Measurements from ENCODE around the gene KCNN1. TPM values are rescaled to one million over a fixed set of nuclear protein-coding genes. Genes with fewer than 3 reads are reported as not detected.

Gene KCNN1
- total RNA-seq, 1 experiment from 2014 or later: 9.2 TPM

DNA sequence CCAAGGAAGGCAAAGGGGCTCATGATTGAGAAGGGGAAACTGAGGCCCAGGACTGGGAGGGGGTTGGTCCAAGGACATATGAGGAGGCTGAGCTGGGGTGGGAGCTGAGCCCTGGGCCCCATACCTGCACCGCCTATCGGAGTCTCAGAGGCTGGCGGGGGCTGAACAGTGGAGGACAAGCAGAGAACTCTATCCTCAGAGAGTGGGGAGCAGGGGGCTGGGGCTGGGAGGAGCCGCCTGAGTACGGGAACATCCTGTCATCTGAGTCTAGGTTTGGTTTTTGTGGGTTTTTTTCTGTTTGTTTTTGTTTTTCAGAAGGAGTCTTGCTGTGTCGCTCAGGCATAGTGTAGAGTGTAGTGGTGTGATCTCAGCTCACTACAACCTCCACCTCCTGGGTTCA is 47.3 kb downstream of the KCNN1 start:
- Histone ChIP-seq H3K9me3 (ENCODE audit: control insufficient read depth, low read depth, low read length) (no peaks in the 10 kb centered on the region), H3K4ac (ENCODE audit: low read depth, low read length) (no peak overlapping the region), H3K79me1 (ENCODE audit: insufficient read depth, low read depth, low read length, poor library complexity, severe bottlenecking) (no peaks in the 10 kb centered on the region), H3K9ac (ENCODE audit: extremely low read depth, insufficient read length, low read length) (no peak overlapping the region), H3K56ac (ENCODE audit: insufficient read length, low read depth, low read length) (no peak overlapping the region), H4K8ac (replicated peaks; ENCODE audit: insufficient read length, low read depth, low read length) (no peak overlapping the region), H4K91ac (ENCODE audit: insufficient read length, low read depth, low read length) (no peak overlapping the region), H3K4me2 (ENCODE audit: insufficient read depth, insufficient read length, low read length) (no peak overlapping the region), H3K18ac (ENCODE audit: insufficient read length, low read depth, low read length) (no peak overlapping the region), H2BK12ac (ENCODE audit: insufficient read length, low read depth, low read length) (no peak overlapping the region), H3K79me2 (ENCODE audit: insufficient read depth, low read length) (no peaks in the 10 kb centered on the region), H3K4me1 (ENCODE audit: insufficient read depth, low read length) (no peaks in the 10 kb centered on the region), H2BK5ac (ENCODE audit: insufficient read length, low read length) (no peak overlapping the region), H3T11ph (ENCODE audit: low read length) (no peak overlapping the region), H4K20me1 (ENCODE audit: control insufficient read depth, insufficient read depth, insufficient read length) (no peaks in the 10 kb centered on the region), H3K14ac (ENCODE audit: insufficient read depth, low read length) (no peak overlapping the region), H4K5ac (ENCODE audit: insufficient read length, low read depth, low read length) (no peak overlapping the region), H2AFZ (ENCODE audit: low read length) (no peak overlapping the region), H3K27me3 (ENCODE audit: insufficient read depth, low read length) (no peaks in the 10 kb centered on the region), H3K23ac (ENCODE audit: insufficient read length, low read depth, low read length) (no peak overlapping the region), H2BK120ac (ENCODE audit: low read depth, low read length, poor library complexity, severe bottlenecking) (no peak overlapping the region), H2BK20ac (ENCODE audit: low read depth, low read length, poor library complexity, severe bottlenecking) (no peak overlapping the region), H2AK5ac (ENCODE audit: insufficient read length, low read length) (no peak overlapping the region), H3K23me2 (ENCODE audit: insufficient read length, low read depth, low read length, poor library complexity, severe bottlenecking) (no peaks in the 10 kb centered on the region), H2BK15ac (ENCODE audit: low read depth, low read length) (no peak overlapping the region), H3K27ac (ENCODE audit: insufficient read length, low read depth, low read length) (no peak overlapping the region)
- Mint-ChIP-seq H3K4me1 (peaks cover 0 to 3% of the 10 kb centered on the region in 2 experiments; a peak in 1 of 4 replicates), H3K4me3 (no peak overlapping the region), H3K27ac (no peak overlapping the region), H3K9me3 (no peaks in the 10 kb centered on the region), H3K27me3 (ENCODE audit: low read depth) (no peaks in the 10 kb centered on the region), H3K36me3 (ENCODE audit: insufficient read depth in 1 of 3, low read depth in 3 of 3) (peaks cover 0 to 14% (median 8%) of the 10 kb centered on the region in 3 experiments; a peak in 6 of 7 replicates)
- no peak for DNase-seq
- TF ChIP-seq CTCF (conservative IDR thresholded peaks at IDR 0.05): no peak
- WGBS (ENCODE audit: extremely low coverage, insufficient read length, low lambda C conversion rate): no CpG with 5 or more reads among the region's 6 CpGs

Measured in H9 (cell line).